HepG2 (cell line): Measurements from ENCODE around the gene ICAM5. TPM values are rescaled to one million over a fixed set of nuclear protein-coding genes. Genes with fewer than 3 reads are reported as not detected.

Source experiments
- BCL6 ChIP-seq: IDR thresholded peaks from 2 replicates; pipeline ENCODE4 v1.6.1; 2016; ENCODE audit warnings: missing genetic modification reagents, missing compliant biosample characterization
- GPN1 ChIP-seq: sonication (generic); formaldehyde crosslinking; IDR thresholded peaks from 2 replicates; pipeline ENCODE4 v1.5.1; 2020; ENCODE audit warnings: missing genetic modification reagents, borderline replicate concordance
- HES4 ChIP-seq: sonication (generic); formaldehyde crosslinking; IDR thresholded peaks from 2 replicates; pipeline ENCODE4 v1.9.0; 2021; ENCODE audit warnings: mild to moderate bottlenecking, missing genetic modification reagents, borderline replicate concordance
- HNF4G ChIP-seq, 2 experiments: sonication (generic) in 1 of 2; formaldehyde crosslinking in 1 of 2; IDR thresholded peaks; 2 replicates each; pipeline versions ENCODE4 v1.4.0 to v1.6.1; 2011 to 2020; ENCODE audit warnings: borderline replicate concordance in 2 of 2, low read depth in 2 of 2, mild to moderate bottlenecking in 2 of 2, low read length in 1 of 2, missing genetic modification reagents in 1 of 2, moderate library complexity in 1 of 2
- ISL2 ChIP-seq: sonication (generic); formaldehyde crosslinking; IDR thresholded peaks from 2 replicates; pipeline ENCODE4 v1.5.0; 2020; ENCODE audit warnings: missing genetic modification reagents
- MAF1 ChIP-seq: sonication (generic); formaldehyde crosslinking; IDR thresholded peaks from 2 replicates; pipeline ENCODE4 v1.5.0; 2020; ENCODE audit warnings: missing genetic modification reagents, borderline replicate concordance
- MXI1 ChIP-seq: IDR thresholded peaks from 3 replicates; pipeline ENCODE4 v1.6.1; 2012; ENCODE audit warnings: low read depth, low read length, inconsistent platforms, borderline replicate concordance
- NR2F2 ChIP-seq: IDR thresholded peaks from 2 replicates; pipeline ENCODE4 v1.6.1; 2012; ENCODE audit warnings: low read depth, inconsistent platforms, borderline replicate concordance
- SMAD1 ChIP-seq: sonication (generic); formaldehyde crosslinking; IDR thresholded peaks from 2 replicates; pipeline ENCODE4 v1.4.0; 2020; ENCODE audit warnings: missing genetic modification reagents, low read depth, mild to moderate bottlenecking, borderline replicate concordance
- STAG1 ChIP-seq: sonication (generic); formaldehyde crosslinking; IDR thresholded peaks from 2 replicates; pipeline ENCODE4 v1.4.0; 2020; ENCODE audit warnings: missing genetic modification reagents
- SYNCRIP ChIP-seq: fragments of 200-400 bp; formaldehyde crosslinking; IDR thresholded peaks from 2 replicates; pipeline ENCODE4 v1.6.1; 2018; ENCODE audit warnings: mild to moderate bottlenecking, low read depth, low read length; ENCODE audit not compliant: insufficient read depth
- TBP ChIP-seq: sonication (generic); formaldehyde crosslinking; IDR thresholded peaks from 2 replicates; pipeline ENCODE4 v1.5.0; 2020; ENCODE audit warnings: missing genetic modification reagents
- ZIK1 ChIP-seq: sonication (generic); formaldehyde crosslinking; IDR thresholded peaks from 2 replicates; pipeline ENCODE4 v1.5.0; 2020; ENCODE audit warnings: mild to moderate bottlenecking, low read depth, missing genetic modification reagents, borderline replicate concordance
- ZNF605 ChIP-seq: sonication (generic); formaldehyde crosslinking; IDR thresholded peaks from 2 replicates; pipeline ENCODE4 v1.8.0; 2022; ENCODE audit warnings: mild to moderate bottlenecking, missing genetic modification reagents
- ZNF644 ChIP-seq: IDR thresholded peaks from 2 replicates; pipeline ENCODE4 v1.6.1; 2016; ENCODE audit warnings: low read depth
- ZNF816 ChIP-seq: sonication (generic); formaldehyde crosslinking; IDR thresholded peaks from 2 replicates; pipeline ENCODE4 v1.8.0; 2022; ENCODE audit warnings: missing genetic modification reagents, mild to moderate bottlenecking, borderline replicate concordance
- ZNF891 ChIP-seq: sonication (generic); formaldehyde crosslinking; IDR thresholded peaks from 2 replicates; pipeline ENCODE4 v1.5.0; 2020; ENCODE audit warnings: mild to moderate bottlenecking, missing genetic modification reagents
- polyA plus RNA-seq, 8 experiments: library from polyadenylated mRNA; depleted of rRNA in 3 of 8; stranded (reverse) in 7 of 8; unstranded in 1 of 8; fragments of >200 nt; fragmentation: Illumina TruSeq in 4 of 8; extraction: Trizol in 4 of 8; gene quantifications; 2 replicates each; pipeline versions ENCODE4 v1.2.1 to v1.2.3, GENCODE V29; 2011 to 2016; ENCODE audit warnings: low read depth in 4 of 8, missing spikeins in 1 of 8, mixed read lengths in 1 of 8; ENCODE audit not compliant: insufficient read depth in 1 of 8
- total RNA-seq, 5 experiments: library from RNA; depleted of rRNA; stranded (reverse); fragments of >200 nt; fragmentation: Illumina TruSeq; extraction: Trizol; gene quantifications; 2 replicates each; pipeline ENCODE4 v1.2.3, GENCODE V29; 2016; ENCODE audit warnings: low read depth in 1 of 5
- TF ChIP-seq, protein P1 (sequence below): sonication (generic); formaldehyde crosslinking; IDR thresholded peaks from 2 replicates; pipeline ENCODE4 v1.5.0; 2020; ENCODE audit warnings: missing genetic modification reagents
- TF ChIP-seq, protein P2 (sequence below): IDR thresholded peaks from 2 replicates; pipeline ENCODE4 v1.6.1; 2016; ENCODE audit warnings: mild to moderate bottlenecking
- TF ChIP-seq, protein P3 (sequence below): sonication (generic); formaldehyde crosslinking; conservative IDR thresholded peaks from 2 replicates; pipeline ENCODE4 v1.8.0; 2022; ENCODE audit warnings: low read depth, missing genetic modification reagents
- TF ChIP-seq, protein P4 (sequence below): sonication (generic); formaldehyde crosslinking; IDR thresholded peaks from 2 replicates; pipeline ENCODE4 v1.4.0; 2020; ENCODE audit warnings: missing genetic modification reagents

Gene ICAM5
- total and polyA plus RNA-seq, 2 of the 13 experiments (the other 11 are each of a cell fraction or from before 2014, with no cell fraction given): 0.46 to 1.6 TPM

DNA sequence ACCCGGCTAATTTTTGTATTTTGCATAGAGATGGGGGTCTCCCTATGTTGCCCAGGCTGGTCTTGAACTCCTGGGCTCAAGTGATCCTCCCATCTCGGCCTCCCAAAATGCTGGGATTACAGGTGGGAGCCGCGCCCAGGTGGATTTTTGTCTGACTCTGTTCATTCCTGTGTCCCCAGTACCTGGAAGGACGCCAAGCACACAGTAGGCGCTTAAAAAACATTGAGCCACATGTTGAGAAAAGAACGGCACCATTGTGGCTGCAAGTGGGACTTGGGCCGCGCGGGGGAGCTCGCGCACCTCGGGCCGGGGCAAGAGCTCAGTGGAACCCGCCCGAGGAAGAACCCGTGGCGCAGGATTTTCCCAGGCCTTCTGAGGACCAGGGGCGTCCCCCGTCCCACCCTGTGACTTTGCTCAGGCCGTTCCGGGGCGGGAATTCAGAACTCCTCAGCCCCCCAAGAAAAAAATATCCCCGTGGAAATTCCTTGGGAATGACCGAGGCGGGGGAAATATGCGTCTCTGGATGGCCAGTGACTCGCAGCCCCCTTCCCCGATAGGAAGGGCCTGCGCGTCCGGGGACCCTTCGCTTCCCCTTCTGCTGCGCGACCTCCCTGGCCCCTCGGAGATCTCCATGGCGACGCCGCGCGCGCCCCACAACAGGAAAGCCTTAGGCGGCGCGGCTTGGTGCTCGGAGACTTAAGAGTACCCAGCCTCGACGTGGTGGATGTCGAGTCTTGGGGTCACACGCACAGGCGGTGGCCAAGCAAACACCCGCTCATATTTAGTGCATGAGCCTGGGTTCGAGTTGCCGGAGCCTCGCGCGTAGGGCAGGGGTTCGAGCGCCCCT, 20.2 kb upstream of the ICAM5 start (continued):
- no peak for TF ChIP-seq HES4 (CRISPR knock-in tag)
- no peak for TF ChIP-seq HNF4G (IDR thresholded peaks at IDR 0.05; ENCODE audit: borderline replicate concordance, low read depth, low read length)
- TF ChIP-seq HNF4G (CRISPR knock-in tag; IDR thresholded peaks at IDR 0.05; ENCODE audit: borderline replicate concordance, low read depth): 0 out of 2 replicates have a peak, but pooled peaks have one; percentile 58
- TF ChIP-seq MAF1 (CRISPR knock-in tag): no peak
- TF ChIP-seq BCL6 (CRISPR knock-in tag): 0 out of 2 replicates have a peak, but pooled peaks have one; percentile 20
- TF ChIP-seq MXI1: no peak
- no peak for TF ChIP-seq ISL2 (CRISPR knock-in tag)
- TF ChIP-seq NR2F2: no peak
- 0 out of 2 replicates have a peak, but pooled peaks have one; percentile 38 for TF ChIP-seq ZNF816 (CRISPR knock-in tag)
- TF ChIP-seq, protein P1, sequence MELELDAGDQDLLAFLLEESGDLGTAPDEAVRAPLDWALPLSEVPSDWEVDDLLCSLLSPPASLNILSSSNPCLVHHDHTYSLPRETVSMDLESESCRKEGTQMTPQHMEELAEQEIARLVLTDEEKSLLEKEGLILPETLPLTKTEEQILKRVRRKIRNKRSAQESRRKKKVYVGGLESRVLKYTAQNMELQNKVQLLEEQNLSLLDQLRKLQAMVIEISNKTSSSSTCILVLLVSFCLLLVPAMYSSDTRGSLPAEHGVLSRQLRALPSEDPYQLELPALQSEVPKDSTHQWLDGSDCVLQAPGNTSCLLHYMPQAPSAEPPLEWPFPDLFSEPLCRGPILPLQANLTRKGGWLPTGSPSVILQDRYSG (CRISPR knock-in tag): no peak
- TF ChIP-seq ZNF605 (CRISPR knock-in tag): peak; percentile 61; the same call in 1 of the 2 replicates
- TF ChIP-seq SYNCRIP: no peak
- TF ChIP-seq ZNF891 (CRISPR knock-in tag): no peak
- TF ChIP-seq STAG1 (CRISPR knock-in tag): peak; percentile 91
- TF ChIP-seq, protein P2, sequence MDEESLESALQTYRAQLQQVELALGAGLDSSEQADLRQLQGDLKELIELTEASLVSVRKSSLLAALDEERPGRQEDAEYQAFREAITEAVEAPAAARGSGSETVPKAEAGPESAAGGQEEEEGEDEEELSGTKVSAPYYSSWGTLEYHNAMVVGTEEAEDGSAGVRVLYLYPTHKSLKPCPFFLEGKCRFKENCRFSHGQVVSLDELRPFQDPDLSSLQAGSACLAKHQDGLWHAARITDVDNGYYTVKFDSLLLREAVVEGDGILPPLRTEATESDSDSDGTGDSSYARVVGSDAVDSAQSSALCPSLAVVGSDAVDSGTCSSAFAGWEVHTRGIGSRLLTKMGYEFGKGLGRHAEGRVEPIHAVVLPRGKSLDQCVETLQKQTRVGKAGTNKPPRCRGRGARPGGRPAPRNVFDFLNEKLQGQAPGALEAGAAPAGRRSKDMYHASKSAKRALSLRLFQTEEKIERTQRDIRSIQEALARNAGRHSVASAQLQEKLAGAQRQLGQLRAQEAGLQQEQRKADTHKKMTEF: peak; percentile 60; the same call in 1 of the 2 replicates
- TF ChIP-seq SMAD1 (CRISPR knock-in tag): no peak
- no peak for TF ChIP-seq GPN1
- TF ChIP-seq ZNF644 (CRISPR knock-in tag): no peak
- TF ChIP-seq ZIK1 (CRISPR knock-in tag): no peak
- TF ChIP-seq, protein P3, sequence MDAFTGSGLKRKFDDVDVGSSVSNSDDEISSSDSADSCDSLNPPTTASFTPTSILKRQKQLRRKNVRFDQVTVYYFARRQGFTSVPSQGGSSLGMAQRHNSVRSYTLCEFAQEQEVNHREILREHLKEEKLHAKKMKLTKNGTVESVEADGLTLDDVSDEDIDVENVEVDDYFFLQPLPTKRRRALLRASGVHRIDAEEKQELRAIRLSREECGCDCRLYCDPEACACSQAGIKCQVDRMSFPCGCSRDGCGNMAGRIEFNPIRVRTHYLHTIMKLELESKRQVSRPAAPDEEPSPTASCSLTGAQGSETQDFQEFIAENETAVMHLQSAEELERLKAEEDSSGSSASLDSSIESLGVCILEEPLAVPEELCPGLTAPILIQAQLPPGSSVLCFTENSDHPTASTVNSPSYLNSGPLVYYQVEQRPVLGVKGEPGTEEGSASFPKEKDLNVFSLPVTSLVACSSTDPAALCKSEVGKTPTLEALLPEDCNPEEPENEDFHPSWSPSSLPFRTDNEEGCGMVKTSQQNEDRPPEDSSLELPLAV (CRISPR knock-in tag): no peak
- TF ChIP-seq TBP (CRISPR knock-in tag): no peak
- TF ChIP-seq, protein P4, sequence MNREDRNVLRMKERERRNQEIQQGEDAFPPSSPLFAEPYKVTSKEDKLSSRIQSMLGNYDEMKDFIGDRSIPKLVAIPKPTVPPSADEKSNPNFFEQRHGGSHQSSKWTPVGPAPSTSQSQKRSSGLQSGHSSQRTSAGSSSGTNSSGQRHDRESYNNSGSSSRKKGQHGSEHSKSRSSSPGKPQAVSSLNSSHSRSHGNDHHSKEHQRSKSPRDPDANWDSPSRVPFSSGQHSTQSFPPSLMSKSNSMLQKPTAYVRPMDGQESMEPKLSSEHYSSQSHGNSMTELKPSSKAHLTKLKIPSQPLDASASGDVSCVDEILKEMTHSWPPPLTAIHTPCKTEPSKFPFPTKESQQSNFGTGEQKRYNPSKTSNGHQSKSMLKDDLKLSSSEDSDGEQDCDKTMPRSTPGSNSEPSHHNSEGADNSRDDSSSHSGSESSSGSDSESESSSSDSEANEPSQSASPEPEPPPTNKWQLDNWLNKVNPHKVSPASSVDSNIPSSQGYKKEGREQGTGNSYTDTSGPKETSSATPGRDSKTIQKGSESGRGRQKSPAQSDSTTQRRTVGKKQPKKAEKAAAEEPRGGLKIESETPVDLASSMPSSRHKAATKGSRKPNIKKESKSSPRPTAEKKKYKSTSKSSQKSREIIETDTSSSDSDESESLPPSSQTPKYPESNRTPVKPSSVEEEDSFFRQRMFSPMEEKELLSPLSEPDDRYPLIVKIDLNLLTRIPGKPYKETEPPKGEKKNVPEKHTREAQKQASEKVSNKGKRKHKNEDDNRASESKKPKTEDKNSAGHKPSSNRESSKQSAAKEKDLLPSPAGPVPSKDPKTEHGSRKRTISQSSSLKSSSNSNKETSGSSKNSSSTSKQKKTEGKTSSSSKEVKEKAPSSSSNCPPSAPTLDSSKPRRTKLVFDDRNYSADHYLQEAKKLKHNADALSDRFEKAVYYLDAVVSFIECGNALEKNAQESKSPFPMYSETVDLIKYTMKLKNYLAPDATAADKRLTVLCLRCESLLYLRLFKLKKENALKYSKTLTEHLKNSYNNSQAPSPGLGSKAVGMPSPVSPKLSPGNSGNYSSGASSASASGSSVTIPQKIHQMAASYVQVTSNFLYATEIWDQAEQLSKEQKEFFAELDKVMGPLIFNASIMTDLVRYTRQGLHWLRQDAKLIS (CRISPR knock-in tag): no peak
